B cell (primary cell): Measurements from ENCODE around the gene HSD17B12. TPM values are rescaled to one million over a fixed set of nuclear protein-coding genes. Genes with fewer than 3 reads are reported as not detected.

ENCODE experiments used
- ATAC-seq: fragments of 200-7000 bp; cut with Tn5 transposase; one replicate; pipeline ENCODE4 v1.10.0; 2021; ENCODE audit warnings: low read depth, mild to moderate bottlenecking, moderate number of reproducible peaks, moderate library complexity
- CTCF ChIA-PET: fragments of 350-600 bp; sonication (Branson Sonifier 250); formaldehyde crosslinking; loops from one replicate; lab custom pipeline; 2021; ENCODE audit warnings: antibody characterized with exemption, inconsistent platforms; lab: Charles Lee
- POLR2A ChIA-PET: fragments of 350-600 bp; sonication (Branson Sonifier 250); formaldehyde crosslinking; loops from one replicate; lab custom pipeline; 2021; ENCODE audit warnings: antibody characterized with exemption; lab: Charles Lee
- DNase-seq: peaks from one replicate; pipeline ENCODE4 v3.0.0; 2013
- H2AFZ ChIP-seq: 2 replicates; pipeline ENCODE4 v1.6.1; 2012; ENCODE audit warnings: mild to moderate bottlenecking, low read depth, low read length; ENCODE audit not compliant: insufficient read depth, poor library complexity, severe bottlenecking
- H3K27ac ChIP-seq, 2 donors: 1 replicate in 1 of 2; 2 replicates in 1 of 2; pipeline ENCODE4 v1.5.1; 2012 to 2013; ENCODE audit warnings: low read length in 2 of 2, mild to moderate bottlenecking in 2 of 2, moderate library complexity in 1 of 2
- H3K27me3 ChIP-seq, 4 experiments: fragments of 200-600 bp in 1 of 4; sonication (generic) in 1 of 4; replicated peaks in 1 of 4; 1 replicate in 2 of 4; 2 replicates in 2 of 4; pipeline versions ENCODE4 v1.6.1 to v1.7.0; 2013 to 2016; ENCODE audit warnings: low read length in 3 of 4, mild to moderate bottlenecking in 2 of 4, mixed read lengths in 1 of 4, moderate library complexity in 1 of 4; ENCODE audit not compliant: insufficient read depth in 4 of 4, control insufficient read depth in 3 of 4; ENCODE audit errors: control extremely low read depth in 1 of 4
- H3K36me3 ChIP-seq, 2 experiments: replicated peaks in 1 of 2; 1 replicate in 1 of 2; 2 replicates in 1 of 2; pipeline versions ENCODE4 v1.6.1 to v1.7.1; 2013; ENCODE audit warnings: low read length in 1 of 2; ENCODE audit not compliant: insufficient read depth in 2 of 2, control insufficient read depth in 1 of 2; ENCODE audit errors: control extremely low read depth in 1 of 2, extremely low read depth in 1 of 2
- H3K4me1 ChIP-seq, 2 donors: fragments of 200-600 bp in 1 of 2; sonication (generic) in 1 of 2; 1 replicate in 1 of 2; 2 replicates in 1 of 2; pipeline versions ENCODE4 v1.5.1 to v1.6.1; 2013 to 2017; ENCODE audit warnings: low read length in 2 of 2; ENCODE audit not compliant: control insufficient read depth in 2 of 2, insufficient read depth in 2 of 2
- H3K4me2 ChIP-seq: replicated peaks from 2 replicates; pipeline ENCODE3; 2012; ENCODE audit warnings: mild to moderate bottlenecking, low read depth, low read length; ENCODE audit not compliant: poor library complexity, severe bottlenecking
- H3K4me3 ChIP-seq, 5 experiments: fragments of 200-600 bp in 1 of 5; sonication (generic) in 1 of 5; 1 replicate in 3 of 5; 2 replicates in 2 of 5; pipeline versions ENCODE4 v1.5.1 to v1.7.0; 2011 to 2016; ENCODE audit warnings: low read length in 4 of 5, mild to moderate bottlenecking in 4 of 5, low read depth in 2 of 5, control low read depth in 1 of 5, moderate library complexity in 1 of 5; ENCODE audit not compliant: insufficient read depth in 1 of 5; ENCODE audit errors: control extremely low read depth in 1 of 5, extremely low read depth in 1 of 5
- H3K79me2 ChIP-seq: fragments of 200-600 bp; sonication (generic); one replicate; pipeline ENCODE4 v1.6.0; 2016; ENCODE audit warnings: low read length; ENCODE audit not compliant: control insufficient read depth, insufficient read depth
- H3K9ac ChIP-seq: fragments of 200-600 bp; sonication (generic); 2 replicates; pipeline ENCODE4 v1.6.1; 2017; ENCODE audit warnings: mild to moderate bottlenecking, low read length, moderate library complexity
- H3K9me3 ChIP-seq, 3 donors: one replicate each; pipeline versions ENCODE4 v1.6.1 to v1.7.1; 2013; ENCODE audit warnings: low read length in 2 of 3; ENCODE audit not compliant: control insufficient read depth in 2 of 3, insufficient read depth in 1 of 3; ENCODE audit errors: control extremely low read depth in 1 of 3
- H4K20me1 ChIP-seq: 2 replicates; pipeline ENCODE4 v1.6.0; 2012; ENCODE audit warnings: mild to moderate bottlenecking, low read length; ENCODE audit not compliant: insufficient read depth, control insufficient read depth, poor library complexity, severe bottlenecking
- H3K27ac Mint-ChIP-seq: one replicate; pipeline ENCODE4 v1.8.0; 2021; ENCODE audit warnings: mixed read lengths
- H3K27me3 Mint-ChIP-seq: one replicate; pipeline ENCODE4 v1.8.0; 2021; ENCODE audit warnings: mixed read lengths
- H3K4me1 Mint-ChIP-seq: one replicate; pipeline ENCODE4 v1.8.0; 2021; ENCODE audit warnings: mixed read lengths
- H3K4me3 Mint-ChIP-seq: one replicate; pipeline ENCODE4 v1.8.0; 2021; ENCODE audit warnings: mixed read lengths
- H3K9me3 Mint-ChIP-seq: one replicate; pipeline ENCODE4 v1.8.0; 2022; ENCODE audit warnings: mixed read lengths; ENCODE audit not compliant: insufficient read depth
- EZH2 ChIP-seq: IDR thresholded peaks from 2 replicates; pipeline ENCODE4 v1.6.1; 2012; ENCODE audit warnings: borderline replicate concordance, low read depth, mild to moderate bottlenecking, moderate library complexity, low read length; ENCODE audit not compliant: insufficient read depth, poor library complexity, severe bottlenecking
- WGBS: methylation state at CpG from one replicate; pipeline ENCODE4 v1.1.5; 2013; ENCODE audit warnings: missing lambda C conversion rate; ENCODE audit not compliant: insufficient coverage; 5-methylcytosine and 5-hydroxymethylcytosine counted together
- intact Hi-C: fragments of 100-400 bp; cut with micrococcal nuclease; formaldehyde crosslinking; loops from one replicate; pipeline ENCODE4 v1.10.0; 2022
- polyA plus RNA-seq: library from polyadenylated mRNA; depleted of rRNA; stranded (reverse); fragments of >200 nt; gene quantifications from 2 replicates; pipeline ENCODE4 v1.2.3, GENCODE V29; 2012
- total RNA-seq, 2 donors: library from RNA; stranded (reverse); fragments of 120-200 nt in 1 of 2; gene quantifications; 1 replicate in 1 of 2; 2 replicates in 1 of 2; pipeline versions ENCODE4 v1.2.3 to v1.2.4, GENCODE V29; 2013 to 2022
- TF ChIP-seq, protein P1 (sequence below): fragments of 200-600 bp; IDR thresholded peaks from one replicate; pipeline ENCODE4 v1.8.0; 2022; ENCODE audit warnings: antibody characterized with exemption, mild to moderate bottlenecking

HSD17B12 gene
- total and polyA plus RNA-seq, 2 donors (not counting 1 experiment from before 2014, with no cell fraction given), result 13.1 to 34.6 TPM

DNA sequence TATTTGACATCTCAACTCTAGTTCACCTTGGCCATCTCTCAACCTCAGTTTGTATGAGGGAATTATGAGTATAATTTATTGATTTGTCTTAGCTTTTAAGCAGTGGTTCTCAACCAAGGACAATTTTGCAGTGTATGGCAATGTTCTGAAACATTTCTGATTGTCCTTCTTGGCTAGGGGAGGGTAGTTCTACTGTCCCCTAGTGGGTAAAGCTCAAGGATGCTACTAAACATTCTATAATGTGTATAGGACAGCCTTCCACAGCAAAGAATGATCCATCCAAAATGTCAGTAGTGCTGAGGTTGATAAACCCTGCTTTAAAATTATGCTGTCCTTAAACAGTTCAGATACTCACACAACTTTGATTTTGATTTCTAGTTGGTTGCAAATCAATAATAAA is 122.0 kb downstream of the HSD17B12 start:
- H3K4me2 ChIP-seq, result no peak overlapping the region
- H2AFZ ChIP-seq, result no peak overlapping the region
- H3K27ac ChIP-seq, result no peak overlapping the region
- Mint-ChIP-seq H3K9me3 (no peaks in the 10 kb centered on the region), H3K27ac (no peak overlapping the region), H3K4me3 (no peak overlapping the region), H3K27me3 (no peaks in the 10 kb centered on the region), H3K4me1 (no peaks in the 10 kb centered on the region)
- no peak overlapping the region for H3K4me3 ChIP-seq
- no peak for DNase-seq
- POLR2A ChIA-PET, result no interaction called here
- H4K20me1 ChIP-seq, result no peaks in the 10 kb centered on the region
- intact Hi-C loops, result no loop called here
- no peaks in the 10 kb centered on the region for H3K27me3 ChIP-seq
- no peaks in the 10 kb centered on the region for H3K79me2 ChIP-seq
- H3K36me3 ChIP-seq, result peaks cover 0 to 5% of the 10 kb centered on the region in 2 experiments
- no peak for ATAC-seq
- H3K9me3 ChIP-seq, result peaks cover 0 to 3% (median 3%) of the 10 kb centered on the region in 3 donors
- TF ChIP-seq, protein P1, sequence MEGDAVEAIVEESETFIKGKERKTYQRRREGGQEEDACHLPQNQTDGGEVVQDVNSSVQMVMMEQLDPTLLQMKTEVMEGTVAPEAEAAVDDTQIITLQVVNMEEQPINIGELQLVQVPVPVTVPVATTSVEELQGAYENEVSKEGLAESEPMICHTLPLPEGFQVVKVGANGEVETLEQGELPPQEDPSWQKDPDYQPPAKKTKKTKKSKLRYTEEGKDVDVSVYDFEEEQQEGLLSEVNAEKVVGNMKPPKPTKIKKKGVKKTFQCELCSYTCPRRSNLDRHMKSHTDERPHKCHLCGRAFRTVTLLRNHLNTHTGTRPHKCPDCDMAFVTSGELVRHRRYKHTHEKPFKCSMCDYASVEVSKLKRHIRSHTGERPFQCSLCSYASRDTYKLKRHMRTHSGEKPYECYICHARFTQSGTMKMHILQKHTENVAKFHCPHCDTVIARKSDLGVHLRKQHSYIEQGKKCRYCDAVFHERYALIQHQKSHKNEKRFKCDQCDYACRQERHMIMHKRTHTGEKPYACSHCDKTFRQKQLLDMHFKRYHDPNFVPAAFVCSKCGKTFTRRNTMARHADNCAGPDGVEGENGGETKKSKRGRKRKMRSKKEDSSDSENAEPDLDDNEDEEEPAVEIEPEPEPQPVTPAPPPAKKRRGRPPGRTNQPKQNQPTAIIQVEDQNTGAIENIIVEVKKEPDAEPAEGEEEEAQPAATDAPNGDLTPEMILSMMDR, result no peak
- no peak for TF ChIP-seq EZH2
- no peaks in the 10 kb centered on the region for H3K4me1 ChIP-seq
- CTCF ChIA-PET, result no interaction called here
- H3K9ac ChIP-seq, result no peak overlapping the region

DNA sequence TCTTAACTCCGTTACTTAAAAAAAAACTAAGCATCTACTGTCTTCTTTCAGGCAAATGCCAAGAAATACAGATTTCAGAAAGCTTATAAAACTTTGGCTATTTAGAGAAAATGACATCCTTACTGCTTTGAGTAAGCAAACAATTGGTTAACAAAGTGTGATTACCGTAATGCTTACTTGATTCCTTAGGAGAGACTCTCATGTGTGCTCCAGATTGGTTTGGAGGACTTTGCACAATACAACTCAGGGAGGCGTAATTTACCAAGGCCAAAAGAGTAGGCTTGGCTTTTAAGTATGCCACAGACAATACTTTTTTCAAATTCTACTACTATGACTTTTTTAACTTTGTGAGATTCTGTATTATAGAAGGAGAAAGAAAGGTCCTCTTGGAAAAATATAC is 123.2 kb downstream of the HSD17B12 start:
- no peak overlapping the region for H3K27ac ChIP-seq
- H3K9ac ChIP-seq, result no peak overlapping the region
- no peaks in the 10 kb centered on the region for H3K27me3 ChIP-seq
- no peak for ATAC-seq
- peaks cover 0 to 5% of the 10 kb centered on the region in 2 experiments for H3K36me3 ChIP-seq
- no peak overlapping the region for H3K4me2 ChIP-seq
- H3K9me3 ChIP-seq, result peaks cover 0 to 3% (median 3%) of the 10 kb centered on the region in 3 donors
- no peaks in the 10 kb centered on the region for H3K79me2 ChIP-seq
- Mint-ChIP-seq H3K27me3 (no peaks in the 10 kb centered on the region), H3K27ac (no peak overlapping the region), H3K9me3 (no peaks in the 10 kb centered on the region), H3K4me1 (no peaks in the 10 kb centered on the region), H3K4me3 (no peak overlapping the region)
- no peak for TF ChIP-seq EZH2
- TF ChIP-seq, protein P1, result no peak
- CTCF ChIA-PET, result interaction anchor here (1.0 kb wide), 1 partner anchor 12 kb away, joined by 3 read pairs; no protein-coding TSS in a partner anchor
- H2AFZ ChIP-seq, result no peak overlapping the region
- WGBS, result no CpG with 5 or more reads among the region's 3 CpGs
- no peak for DNase-seq
- POLR2A ChIA-PET, result no interaction called here
- no peaks in the 10 kb centered on the region for H4K20me1 ChIP-seq
- H3K4me1 ChIP-seq, result no peaks in the 10 kb centered on the region
- no peak overlapping the region for H3K4me3 ChIP-seq
- intact Hi-C loops, result no loop called here
